B cell (primary cell): ENCODE results near the gene XPA.

Source experiments
- EZH2 ChIP-seq: IDR thresholded peaks from 2 replicates; pipeline ENCODE4 v1.6.1; 2012; ENCODE audit warnings: borderline replicate concordance, low read depth, mild to moderate bottlenecking, moderate library complexity, low read length; ENCODE audit not compliant: insufficient read depth, poor library complexity, severe bottlenecking
- TF ChIP-seq, protein P1 (sequence below): fragments of 200-600 bp; IDR thresholded peaks from one replicate; pipeline ENCODE4 v1.8.0; 2022; ENCODE audit warnings: antibody characterized with exemption, mild to moderate bottlenecking

DNA sequence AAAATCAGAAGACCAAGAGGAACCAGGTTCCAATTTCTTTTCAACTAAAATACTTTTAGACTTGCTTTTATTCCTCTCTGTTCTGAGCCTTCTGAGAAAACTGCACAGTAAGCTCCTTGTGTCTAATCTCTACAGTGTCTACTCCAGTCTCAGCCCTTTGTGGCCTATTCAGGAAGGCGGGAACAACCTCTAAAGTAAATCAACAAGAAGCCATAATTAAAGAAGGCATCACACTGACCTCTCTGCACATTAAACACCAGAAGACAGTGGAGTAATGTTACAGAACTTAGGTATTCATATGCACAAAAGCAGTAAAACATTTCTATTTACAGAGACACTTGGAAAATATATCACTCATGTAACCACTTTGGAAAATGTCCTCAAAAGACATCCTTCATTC, 14.9 kb downstream of the XPA start:
- TF ChIP-seq, protein P1, sequence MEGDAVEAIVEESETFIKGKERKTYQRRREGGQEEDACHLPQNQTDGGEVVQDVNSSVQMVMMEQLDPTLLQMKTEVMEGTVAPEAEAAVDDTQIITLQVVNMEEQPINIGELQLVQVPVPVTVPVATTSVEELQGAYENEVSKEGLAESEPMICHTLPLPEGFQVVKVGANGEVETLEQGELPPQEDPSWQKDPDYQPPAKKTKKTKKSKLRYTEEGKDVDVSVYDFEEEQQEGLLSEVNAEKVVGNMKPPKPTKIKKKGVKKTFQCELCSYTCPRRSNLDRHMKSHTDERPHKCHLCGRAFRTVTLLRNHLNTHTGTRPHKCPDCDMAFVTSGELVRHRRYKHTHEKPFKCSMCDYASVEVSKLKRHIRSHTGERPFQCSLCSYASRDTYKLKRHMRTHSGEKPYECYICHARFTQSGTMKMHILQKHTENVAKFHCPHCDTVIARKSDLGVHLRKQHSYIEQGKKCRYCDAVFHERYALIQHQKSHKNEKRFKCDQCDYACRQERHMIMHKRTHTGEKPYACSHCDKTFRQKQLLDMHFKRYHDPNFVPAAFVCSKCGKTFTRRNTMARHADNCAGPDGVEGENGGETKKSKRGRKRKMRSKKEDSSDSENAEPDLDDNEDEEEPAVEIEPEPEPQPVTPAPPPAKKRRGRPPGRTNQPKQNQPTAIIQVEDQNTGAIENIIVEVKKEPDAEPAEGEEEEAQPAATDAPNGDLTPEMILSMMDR, result no peak
- TF ChIP-seq EZH2, result no peak
